PFSK-1 (cell line): ENCODE measurements around the gene DPYD.

Source experiments
- POLR2AphosphoS5 ChIP-seq: IDR thresholded peaks from 2 replicates; pipeline ENCODE4 v1.6.1; 2012; ENCODE audit warnings: low read depth, mild to moderate bottlenecking, control low read depth, low read length, moderate library complexity
- SIN3A ChIP-seq: IDR thresholded peaks from 2 replicates; pipeline ENCODE4 v1.6.1; 2012; ENCODE audit warnings: mild to moderate bottlenecking, low read length, moderate library complexity, borderline replicate concordance; ENCODE audit not compliant: insufficient read depth

DNA sequence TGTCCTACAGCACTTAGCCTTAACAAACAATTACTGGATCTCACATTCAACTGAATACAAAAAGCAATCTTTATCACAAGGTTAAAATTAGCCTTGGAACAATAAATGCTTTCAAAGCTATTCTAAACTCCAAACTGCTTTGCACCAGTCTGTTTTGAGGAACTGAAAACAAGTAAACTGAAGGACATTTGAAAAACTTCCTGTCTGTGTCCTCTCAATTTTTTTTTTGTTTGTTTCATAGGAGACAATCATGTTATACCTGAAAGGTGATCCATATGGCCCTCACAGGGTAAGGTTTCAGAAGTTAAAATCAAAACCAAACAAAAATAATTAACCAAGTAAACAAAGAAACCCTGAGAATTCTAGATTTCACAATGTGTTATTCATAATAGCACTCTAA, 459.1 kb downstream of the DPYD start:
- no peak for TF ChIP-seq POLR2AphosphoS5
- no peak for TF ChIP-seq SIN3A
